HL-60 (cell line): ENCODE results near the gene TBCK.

Experiments
- DNase-seq, 2 experiments: peaks; one replicate each; pipeline ENCODE4 v3.0.0-alpha.2; 2010 to 2020; ENCODE audit warnings: low read depth in 1 of 2, low spot score in 1 of 2
- H3K27ac ChIP-seq: fragments of 250-450 bp; sonication (Bioruptor Pico); replicated peaks from 2 replicates; pipeline ENCODE4 v1.5.1; 2020; ENCODE audit warnings: mild to moderate bottlenecking, moderate library complexity
- H3K27me3 ChIP-seq: fragments of 250-450 bp; sonication (Bioruptor Pico); 2 replicates; pipeline ENCODE4 v1.5.1; 2021; ENCODE audit warnings: mild to moderate bottlenecking, moderate library complexity; ENCODE audit not compliant: insufficient read depth, poor library complexity, severe bottlenecking
- H3K4me3 ChIP-seq: replicated peaks from 2 replicates; pipeline ENCODE4 v1.5.1; 2011; ENCODE audit warnings: mild to moderate bottlenecking, control low read depth, low read length; ENCODE audit not compliant: insufficient read depth
- CTCF ChIP-seq: IDR thresholded peaks from one replicate; pipeline ENCODE4 v1.5.1; 2011; ENCODE audit warnings: low read length, control low read depth, inconsistent platforms; ENCODE audit not compliant: insufficient read depth
- GABPA ChIP-seq: IDR thresholded peaks from 2 replicates; pipeline ENCODE4 v1.6.1; 2012; ENCODE audit warnings: low read depth
- POLR2AphosphoS5 ChIP-seq: IDR thresholded peaks from 2 replicates; pipeline ENCODE4 v1.6.1; 2012; ENCODE audit warnings: low read depth
- SPI1 ChIP-seq: IDR thresholded peaks from 2 replicates; pipeline ENCODE4 v1.6.1; 2012; ENCODE audit warnings: low read depth, mild to moderate bottlenecking, borderline replicate concordance
- TF ChIP-seq, protein P1 (sequence below): IDR thresholded peaks from 2 replicates; pipeline ENCODE4 v1.6.1; 2012; ENCODE audit warnings: low read depth; ENCODE audit not compliant: insufficient replicate concordance

TBCK gene

DNA sequence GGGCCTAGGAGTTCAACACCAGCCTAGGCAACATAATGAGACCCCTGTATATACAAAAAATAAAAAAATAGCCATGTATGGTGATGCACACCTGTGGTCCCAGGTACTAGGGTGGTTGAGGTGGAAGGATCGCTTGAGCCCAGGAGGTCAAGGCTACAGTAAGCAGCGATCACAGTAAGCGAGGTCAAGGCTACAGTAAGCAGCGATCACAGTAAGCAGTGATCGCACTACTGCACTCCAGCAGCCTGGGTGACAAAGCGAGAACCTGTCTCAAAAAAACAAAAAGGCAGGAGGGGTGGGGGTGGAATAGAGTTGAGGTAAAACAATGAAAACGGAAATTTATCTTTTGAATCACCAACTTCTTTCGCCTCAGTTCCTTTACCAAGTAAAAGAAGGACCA is 29.4 kb downstream of the TBCK start:
- DNase-seq: no peak
- H3K4me3 ChIP-seq: no peak overlapping the region
- H3K27ac ChIP-seq: peak overlapping the region; percentile 67; the same call in 1 of the 2 replicates
- TF ChIP-seq CTCF: no peak
- H3K27me3 ChIP-seq: no peaks in the 10 kb centered on the region

DNA sequence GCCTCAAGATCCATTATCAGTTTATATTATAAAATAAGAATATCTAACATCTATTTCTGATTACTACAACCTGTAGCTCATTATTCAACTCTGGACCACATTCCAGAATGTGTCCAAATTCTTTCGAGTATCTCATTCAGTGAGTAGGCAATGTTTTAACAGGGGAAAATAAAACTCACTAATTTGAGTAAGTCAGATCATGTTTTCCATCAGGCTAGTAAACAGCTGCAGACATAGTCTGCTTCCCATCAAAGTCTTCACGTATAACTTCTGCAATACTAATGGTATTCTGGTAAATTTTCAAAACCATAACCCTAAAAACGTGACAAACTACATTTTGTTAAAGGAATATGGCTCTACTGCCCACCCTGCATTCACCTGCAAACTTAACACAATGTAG is 31.8 kb downstream of the TBCK start:
- H3K4me3 ChIP-seq: no peak overlapping the region
- no peaks in the 10 kb centered on the region for H3K27me3 ChIP-seq
- DNase-seq: no peak
- H3K27ac ChIP-seq: no peak overlapping the region
- TF ChIP-seq GABPA: no peak
- TF ChIP-seq POLR2AphosphoS5: no peak
- TF ChIP-seq, protein P1, sequence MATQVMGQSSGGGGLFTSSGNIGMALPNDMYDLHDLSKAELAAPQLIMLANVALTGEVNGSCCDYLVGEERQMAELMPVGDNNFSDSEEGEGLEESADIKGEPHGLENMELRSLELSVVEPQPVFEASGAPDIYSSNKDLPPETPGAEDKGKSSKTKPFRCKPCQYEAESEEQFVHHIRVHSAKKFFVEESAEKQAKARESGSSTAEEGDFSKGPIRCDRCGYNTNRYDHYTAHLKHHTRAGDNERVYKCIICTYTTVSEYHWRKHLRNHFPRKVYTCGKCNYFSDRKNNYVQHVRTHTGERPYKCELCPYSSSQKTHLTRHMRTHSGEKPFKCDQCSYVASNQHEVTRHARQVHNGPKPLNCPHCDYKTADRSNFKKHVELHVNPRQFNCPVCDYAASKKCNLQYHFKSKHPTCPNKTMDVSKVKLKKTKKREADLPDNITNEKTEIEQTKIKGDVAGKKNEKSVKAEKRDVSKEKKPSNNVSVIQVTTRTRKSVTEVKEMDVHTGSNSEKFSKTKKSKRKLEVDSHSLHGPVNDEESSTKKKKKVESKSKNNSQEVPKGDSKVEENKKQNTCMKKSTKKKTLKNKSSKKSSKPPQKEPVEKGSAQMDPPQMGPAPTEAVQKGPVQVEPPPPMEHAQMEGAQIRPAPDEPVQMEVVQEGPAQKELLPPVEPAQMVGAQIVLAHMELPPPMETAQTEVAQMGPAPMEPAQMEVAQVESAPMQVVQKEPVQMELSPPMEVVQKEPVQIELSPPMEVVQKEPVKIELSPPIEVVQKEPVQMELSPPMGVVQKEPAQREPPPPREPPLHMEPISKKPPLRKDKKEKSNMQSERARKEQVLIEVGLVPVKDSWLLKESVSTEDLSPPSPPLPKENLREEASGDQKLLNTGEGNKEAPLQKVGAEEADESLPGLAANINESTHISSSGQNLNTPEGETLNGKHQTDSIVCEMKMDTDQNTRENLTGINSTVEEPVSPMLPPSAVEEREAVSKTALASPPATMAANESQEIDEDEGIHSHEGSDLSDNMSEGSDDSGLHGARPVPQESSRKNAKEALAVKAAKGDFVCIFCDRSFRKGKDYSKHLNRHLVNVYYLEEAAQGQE: no peak
- no peak for TF ChIP-seq SPI1
- no peak for TF ChIP-seq CTCF

DNA sequence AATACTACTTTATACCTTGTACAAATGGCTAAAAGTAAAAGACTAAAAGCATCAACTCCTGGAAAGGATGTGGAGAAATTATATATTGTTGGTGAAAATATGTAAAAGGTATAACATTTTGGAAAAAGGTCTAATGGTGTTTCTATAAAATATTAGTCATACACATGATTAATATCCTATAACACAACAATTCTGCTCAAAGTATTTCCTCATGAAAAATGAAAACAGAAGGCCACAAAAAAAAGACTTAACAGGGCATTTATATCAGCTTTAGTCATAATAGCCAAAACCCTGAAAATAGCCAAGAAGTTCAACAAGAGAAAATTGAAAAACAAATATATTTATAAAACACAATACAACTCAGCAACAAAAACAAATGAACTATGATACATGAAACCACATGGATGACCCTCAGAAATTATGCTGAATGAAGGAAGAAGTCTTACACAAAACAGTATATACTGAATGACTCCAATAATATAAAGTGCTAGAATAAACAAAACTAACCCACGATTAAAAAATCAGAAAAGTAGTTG is 38.8 kb downstream of the TBCK start:
- no peaks in the 10 kb centered on the region for H3K27me3 ChIP-seq
- TF ChIP-seq POLR2AphosphoS5 (no peak), CTCF (no peak), GABPA (no peak), SPI1 (no peak)
- TF ChIP-seq, protein P1: no peak
- no peak overlapping the region for H3K27ac ChIP-seq
- no peak overlapping the region for H3K4me3 ChIP-seq
- DNase-seq: no peak

- no peak for DNase-seq
- TF ChIP-seq GABPA (no peak), SPI1 (no peak), POLR2AphosphoS5 (no peak), CTCF (no peak)
- TF ChIP-seq, protein P1: no peak
- no peaks in the 10 kb centered on the region for H3K27me3 ChIP-seq
- no peak overlapping the region for H3K27ac ChIP-seq
- H3K4me3 ChIP-seq: no peak overlapping the region
Observed at GRCh38 chr4:106273831-106274230, 42.2 kb downstream of the TBCK start.
